ENCODE data around the gene BCL2.
"Not testable (repeated sequence)": the region's sequence is repeated elsewhere in the genome, so short reads cannot be mapped to it uniquely, and the experiment has no call there.

Gene BCL2

GRCh38 chr18:63229971-63230370 lies 89.6 kb downstream of the BCL2 start:
- DNase-seq: no peak

GRCh38 chr18:63225434-63225833 lies 94.1 kb downstream of the BCL2 start:
- no peak for DNase-seq

- no peak for DNase-seq
These were observed 94.9 kb downstream of the BCL2 start for GRCh38 chr18:63224630-63225029.

GRCh38 chr18:63223837-63224236 lies 95.7 kb downstream of the BCL2 start:
- no peak for DNase-seq

- no peak for DNase-seq
These were observed 98.7 kb downstream of the BCL2 start for GRCh38 chr18:63220903-63221302.

GRCh38 chr18:63218472-63218871 lies 101.1 kb downstream of the BCL2 start:
- no peak for DNase-seq

GRCh38 chr18:63216516-63217311 lies 102.9 kb downstream of the BCL2 start:
- no peak for DNase-seq

- DNase-seq: no peak
These were observed 105.5 kb downstream of the BCL2 start for GRCh38 chr18:63213936-63214671.

- no peak for DNase-seq
These were observed 106.2 kb downstream of the BCL2 start for GRCh38 chr18:63213331-63213900.

- no peak for DNase-seq
These were observed 109.0 kb downstream of the BCL2 start for GRCh38 chr18:63210521-63210920.

- peak; percentile 49 for DNase-seq
These were observed 110.9 kb downstream of the BCL2 start for GRCh38 chr18:63208676-63209075.

GRCh38 chr18:63207835-63208234 lies 111.7 kb downstream of the BCL2 start:
- peak; percentile 86 for DNase-seq

- peak; percentile 89 for DNase-seq
These were observed 112.3 kb downstream of the BCL2 start for GRCh38 chr18:63207143-63207790.

- DNase-seq: no peak
These were observed 113.0 kb downstream of the BCL2 start for GRCh38 chr18:63206433-63207142.

GRCh38 chr18:63205791-63206252 lies 113.7 kb downstream of the BCL2 start:
- no peak for DNase-seq

- no peak for DNase-seq
These were observed 116.1 kb downstream of the BCL2 start for GRCh38 chr18:63203497-63203896.

GRCh38 chr18:63202828-63203227 lies 116.7 kb downstream of the BCL2 start:
- DNase-seq: no peak

GRCh38 chr18:63201456-63201855 lies 118.1 kb downstream of the BCL2 start:
- not testable (repeated sequence) for DNase-seq

- peak; percentile 28 for DNase-seq
These were observed 119.8 kb downstream of the BCL2 start for GRCh38 chr18:63199743-63200241.

GRCh38 chr18:63198868-63199742 lies 120.5 kb downstream of the BCL2 start:
- no peak for DNase-seq

- no peak for DNase-seq
These were observed 121.3 kb downstream of the BCL2 start for GRCh38 chr18:63198098-63198760.
